HTR-8/SVneo (cell line): ENCODE results near the gene CYP19A1.

ENCODE experiments used
- DNase-seq: peaks from one replicate; pipeline ENCODE4 v3.0.0; 2011; ENCODE audit warnings: low spot score, mixed read lengths; ENCODE audit not compliant: insufficient read length
- FAIRE-seq: peaks from 2 replicates; lab custom pipeline; 2011; peaks lifted over from hg19 to GRCh38; lab: Jason Lieb, UNC

Gene CYP19A1

GRCh38 chr15:51338496-51338895 lies at the start of gene CYP19A1:
Gene CYP19A1 (minus strand): TSS chr15:51338596. CDS start chr15:51242912, 95,684 bp downstream.
- no peak for DNase-seq
- no peak for FAIRE-seq

- DNase-seq (no peak), FAIRE-seq (no peak)
Measured at GRCh38 chr15:51387699-51388041, 49.3 kb upstream of the CYP19A1 start.

- FAIRE-seq, result no peak
- DNase-seq, result no peak
Measured at GRCh38 chr15:51386960-51387698, 48.7 kb upstream of the CYP19A1 start.

GRCh38 chr15:51386486-51386885 lies 48.1 kb upstream of the CYP19A1 start:
- no peak for DNase-seq
- no peak for FAIRE-seq

- no peak for FAIRE-seq
- DNase-seq, result no peak
Measured at GRCh38 chr15:51386029-51386428, 47.6 kb upstream of the CYP19A1 start.

- DNase-seq (peak; percentile 33), FAIRE-seq (no peak)
Measured at GRCh38 chr15:51382787-51383186, 44.4 kb upstream of the CYP19A1 start.

GRCh38 chr15:51380999-51381806 lies 42.8 kb upstream of the CYP19A1 start:
- peak; percentile 89 for FAIRE-seq
- DNase-seq, result peak; percentile 60

GRCh38 chr15:51379390-51379789 lies 41.0 kb upstream of the CYP19A1 start:
- DNase-seq (no peak), FAIRE-seq (no peak)

- no peak for DNase-seq
- FAIRE-seq, result no peak
Measured at GRCh38 chr15:51378406-51378805, 40.0 kb upstream of the CYP19A1 start.

GRCh38 chr15:51377038-51377786 lies 38.8 kb upstream of the CYP19A1 start:
- DNase-seq (no peak), FAIRE-seq (no peak)

GRCh38 chr15:51375966-51376640 lies 37.7 kb upstream of the CYP19A1 start:
- no peak for DNase-seq
- no peak for FAIRE-seq

- DNase-seq (no peak), FAIRE-seq (no peak)
Measured at GRCh38 chr15:51374131-51374530, 35.7 kb upstream of the CYP19A1 start.

- FAIRE-seq (no peak), DNase-seq (no peak)
Measured at GRCh38 chr15:51371266-51371665, 32.9 kb upstream of the CYP19A1 start.

GRCh38 chr15:51369451-51369761 lies 31.0 kb upstream of the CYP19A1 start:
- no peak for FAIRE-seq
- no peak for DNase-seq

GRCh38 chr15:51368751-51369450 lies 30.5 kb upstream of the CYP19A1 start:
- FAIRE-seq, result no peak

GRCh38 chr15:51368307-51368706 lies 29.9 kb upstream of the CYP19A1 start:
- DNase-seq (no peak), FAIRE-seq (no peak)

More at GRCh38 chr15:51368751-51369450, 30.5 kb upstream of the CYP19A1 start:
- DNase-seq, result no peak

- DNase-seq, result no peak
- FAIRE-seq, result no peak
Measured at GRCh38 chr15:51367322-51367976, 29.1 kb upstream of the CYP19A1 start.

- DNase-seq (no peak), FAIRE-seq (no peak)
Measured at GRCh38 chr15:51366920-51367319, 28.5 kb upstream of the CYP19A1 start.

- DNase-seq, result no peak
- no peak for FAIRE-seq
Measured at GRCh38 chr15:51366071-51366470, 27.7 kb upstream of the CYP19A1 start.
